GM21717 (cell line): ENCODE measurements around the gene ARVCF.
"Not testable (repeated sequence)": the region's sequence is repeated elsewhere in the genome, so short reads cannot be mapped to it uniquely, and the experiment has no call there.

Experiments
- ATAC-seq: cut with Tn5 transposase; IDR thresholded peaks from one replicate; pipeline ENCODE4 v1.9.1; 2021; ENCODE audit warnings: mild to moderate bottlenecking, moderate library complexity; ENCODE audit not compliant: unreplicated experiment

ARVCF gene

GRCh38 chr22:19941365-19942082 lies 75.1 kb downstream of the ARVCF start, which contains the start of the genes COMT and TXNRD2:
COMT (plus strand) TSS chr22:19941772; CDS start chr22:19962527, 20,755 bp downstream.
TXNRD2 (minus strand) TSS chr22:19941818; CDS start chr22:19941803, 15 bp downstream.
- ATAC-seq, result no peak

- no peak for ATAC-seq
Measured at GRCh38 chr22:19940536-19941364, 75.9 kb downstream of the ARVCF start.

GRCh38 chr22:19937616-19938473 lies 78.8 kb downstream of the ARVCF start:
- no peak for ATAC-seq

- no peak for ATAC-seq
Measured at GRCh38 chr22:19936513-19936912, 80.1 kb downstream of the ARVCF start.

- not testable (repeated sequence) for ATAC-seq
Measured at GRCh38 chr22:19935123-19935718, 81.4 kb downstream of the ARVCF start.

GRCh38 chr22:19933341-19934241 lies 83.0 kb downstream of the ARVCF start:
- ATAC-seq, result no peak

- ATAC-seq, result no peak
Measured at GRCh38 chr22:19932367-19933206, 84.0 kb downstream of the ARVCF start.

GRCh38 chr22:19931514-19931913 lies 85.1 kb downstream of the ARVCF start:
- ATAC-seq, result no peak

- no peak for ATAC-seq
Measured at GRCh38 chr22:19930551-19931486, 85.8 kb downstream of the ARVCF start.

- ATAC-seq, result no peak
Measured at GRCh38 chr22:19929586-19930550, 86.8 kb downstream of the ARVCF start.

GRCh38 chr22:19928207-19928606 lies 88.4 kb downstream of the ARVCF start:
- no peak for ATAC-seq

GRCh38 chr22:19927696-19928095 lies 88.9 kb downstream of the ARVCF start:
- no peak for ATAC-seq

- not testable (repeated sequence) for ATAC-seq
Measured at GRCh38 chr22:19926028-19926427, 90.6 kb downstream of the ARVCF start.

GRCh38 chr22:19923914-19924513 lies 92.6 kb downstream of the ARVCF start:
- ATAC-seq, result no peak

- no peak for ATAC-seq
Measured at GRCh38 chr22:19921544-19922081, 95.0 kb downstream of the ARVCF start.
